SK-N-MC (cell line): ENCODE results near the gene PSMD11.
A peak's percentile ranks its signal among the peaks of the same experiment; 100 is the strongest.

Experiments used
- EZH2 ChIP-seq: fragments of 200-600 bp; sonication (generic); IDR thresholded peaks from one replicate; pipeline ENCODE4 v1.6.1; 2017; ENCODE audit warnings: antibody characterized with exemption
- FOXP2 ChIP-seq: optimal IDR thresholded peaks from 2 replicates; pipeline ENCODE3; 2011; ENCODE audit warnings: mild to moderate bottlenecking, moderate library complexity; ENCODE audit not compliant: insufficient read depth; ENCODE audit errors: extremely low read length, control extremely low read depth
- POLR2AphosphoS5 ChIP-seq: IDR thresholded peaks from 2 replicates; pipeline ENCODE4 v1.6.1; 2012; ENCODE audit warnings: mild to moderate bottlenecking, low read depth, low read length, borderline replicate concordance

GRCh38 chr17:32529604-32530003 is 85.3 kb downstream of the PSMD11 start:
- TF ChIP-seq EZH2 (no peak), POLR2AphosphoS5 (no peak), FOXP2 (peak; percentile 47)
